ENCODE data around the gene FBXL7. TPM values are rescaled to one million over a fixed set of nuclear protein-coding genes. Genes with fewer than 3 reads are reported as not detected.

Gene FBXL7
- total RNA-seq, 1 donor from 2014 or later: 21.3 TPM

- Mint-ChIP-seq H3K4me3 (no peak overlapping the region), H3K9me3 (peaks cover 12% of the 10 kb centered on the region), H3K36me3 (peaks cover 24% of the 10 kb centered on the region), H3K4me1 (ENCODE audit: unreplicated experiment) (peaks cover 14% of the 10 kb centered on the region), H3K27ac (no peak overlapping the region), H3K27me3 (no peaks in the 10 kb centered on the region)
- no peak for DNase-seq (ENCODE audit: extremely low spot score, unreplicated experiment)
- no peak for TF ChIP-seq CTCF (conservative IDR thresholded peaks at IDR 0.05)
Measured at GRCh38 chr5:15535938-15536337, 36.0 kb downstream of the FBXL7 start.

GRCh38 chr5:15538516-15538915, 38.5 kb downstream of the FBXL7 start:
- Mint-ChIP-seq H3K27ac (no peak overlapping the region), H3K36me3 (peaks cover 12% of the 10 kb centered on the region)

GRCh38 chr5:15539951-15540350, 40.0 kb downstream of the FBXL7 start:
- no peak for TF ChIP-seq CTCF (conservative IDR thresholded peaks at IDR 0.05)
- Mint-ChIP-seq H3K4me3 (no peak overlapping the region), H3K27me3 (no peaks in the 10 kb centered on the region), H3K27ac (no peak overlapping the region), H3K4me1 (ENCODE audit: unreplicated experiment) (peaks cover 14% of the 10 kb centered on the region), H3K9me3 (peaks cover 6% of the 10 kb centered on the region), H3K36me3 (peaks cover 10% of the 10 kb centered on the region)
- DNase-seq (ENCODE audit: extremely low spot score, unreplicated experiment): no peak

More at GRCh38 chr5:15538516-15538915, 38.5 kb downstream of the FBXL7 start:
- peaks cover 14% of the 10 kb centered on the region for H3K4me1 Mint-ChIP-seq (ENCODE audit: unreplicated experiment)
- no peak overlapping the region for H3K4me3 Mint-ChIP-seq
- H3K9me3 Mint-ChIP-seq: peaks cover 12% of the 10 kb centered on the region
- no peaks in the 10 kb centered on the region for H3K27me3 Mint-ChIP-seq
- no peak for DNase-seq (ENCODE audit: extremely low spot score, unreplicated experiment)
- TF ChIP-seq CTCF (conservative IDR thresholded peaks at IDR 0.05): no peak

- H3K4me3 Mint-ChIP-seq: no peak overlapping the region
- H3K9me3 Mint-ChIP-seq: no peaks in the 10 kb centered on the region
- no peak overlapping the region for H3K27ac Mint-ChIP-seq
- H3K4me1 Mint-ChIP-seq (ENCODE audit: unreplicated experiment): peaks cover under 1% of the 10 kb centered on the region
- TF ChIP-seq CTCF (conservative IDR thresholded peaks at IDR 0.05): no peak
- H3K27me3 Mint-ChIP-seq: no peaks in the 10 kb centered on the region
- no peaks in the 10 kb centered on the region for H3K36me3 Mint-ChIP-seq
- no peak for DNase-seq (ENCODE audit: extremely low spot score, unreplicated experiment)
Measured at GRCh38 chr5:15544039-15544438, 44.1 kb downstream of the FBXL7 start.

- Mint-ChIP-seq H3K27me3 (no peaks in the 10 kb centered on the region), H3K4me1 (ENCODE audit: unreplicated experiment) (no peaks in the 10 kb centered on the region), H3K27ac (no peak overlapping the region), H3K36me3 (no peaks in the 10 kb centered on the region), H3K9me3 (no peaks in the 10 kb centered on the region), H3K4me3 (no peak overlapping the region)
- no peak for DNase-seq (ENCODE audit: extremely low spot score, unreplicated experiment)
- TF ChIP-seq CTCF (conservative IDR thresholded peaks at IDR 0.05): no peak
Measured at GRCh38 chr5:15545082-15545481, 45.1 kb downstream of the FBXL7 start.

GRCh38 chr5:15547261-15547839, 47.4 kb downstream of the FBXL7 start:
- Mint-ChIP-seq H3K36me3 (peaks cover 7% of the 10 kb centered on the region), H3K27me3 (no peaks in the 10 kb centered on the region), H3K9me3 (no peaks in the 10 kb centered on the region), H3K27ac (no peak overlapping the region), H3K4me3 (no peak overlapping the region), H3K4me1 (ENCODE audit: unreplicated experiment) (peaks cover 6% of the 10 kb centered on the region)
- no peak for DNase-seq (ENCODE audit: extremely low spot score, unreplicated experiment)
- TF ChIP-seq CTCF (conservative IDR thresholded peaks at IDR 0.05): no peak
